Measurements from ENCODE around the gene MARCHF2.

The MARCHF2 gene

GRCh38 chr19:8482696-8483095 lies 69.6 kb downstream of the MARCHF2 start:
- DNase-seq, result no peak

GRCh38 chr19:8483165-8483564 lies 70.1 kb downstream of the MARCHF2 start:
- no peak for DNase-seq

GRCh38 chr19:8484331-8484894 lies 71.3 kb downstream of the MARCHF2 start:
- DNase-seq, result no peak

- DNase-seq, result no peak
Measured at GRCh38 chr19:8485561-8486371, 72.7 kb downstream of the MARCHF2 start.

GRCh38 chr19:8486661-8487136 lies 73.6 kb downstream of the MARCHF2 start:
- DNase-seq, result no peak

- DNase-seq, result no peak
Measured at GRCh38 chr19:8487137-8487851, 74.2 kb downstream of the MARCHF2 start.

GRCh38 chr19:8488365-8488764 lies 75.3 kb downstream of the MARCHF2 start:
- no peak for DNase-seq

Measured in DMS153 (cell line).